ENCODE measurements around the gene NRARP. TPM values are rescaled to one million over a fixed set of nuclear protein-coding genes. Genes with fewer than 3 reads are reported as not detected.

The NRARP gene
- polyA plus RNA-seq, 1 experiment: 0.17 TPM

DNA sequence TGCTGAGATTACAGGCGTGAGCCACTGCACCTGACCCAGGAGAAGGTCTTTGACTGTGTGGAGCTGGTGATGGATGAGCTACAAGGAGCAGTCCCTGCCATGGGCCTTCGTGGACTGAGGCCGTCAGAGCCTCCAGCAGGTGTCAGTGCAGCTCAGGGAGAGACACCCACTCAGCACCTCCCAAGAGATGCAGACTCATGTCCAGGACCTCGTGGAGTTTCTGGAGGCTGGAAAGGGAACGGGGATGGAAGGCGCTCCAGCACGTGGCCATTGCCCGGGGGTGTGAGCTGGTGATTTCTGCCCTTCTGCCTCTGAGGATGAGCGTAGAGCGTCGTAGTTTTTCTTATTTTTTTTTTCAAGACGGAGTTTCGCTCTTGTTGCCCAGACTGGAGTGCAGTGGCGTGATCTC, 15.1 kb downstream of the NRARP start:
- CTCF ChIA-PET: interaction anchor here (0.8 to 2.1 kb wide), 8 partner anchors 10 to 314 kb away, joined by 3 to 11 read pairs (median 4); partner anchors contain the start of genes NRARP and TOR4A

DNA sequence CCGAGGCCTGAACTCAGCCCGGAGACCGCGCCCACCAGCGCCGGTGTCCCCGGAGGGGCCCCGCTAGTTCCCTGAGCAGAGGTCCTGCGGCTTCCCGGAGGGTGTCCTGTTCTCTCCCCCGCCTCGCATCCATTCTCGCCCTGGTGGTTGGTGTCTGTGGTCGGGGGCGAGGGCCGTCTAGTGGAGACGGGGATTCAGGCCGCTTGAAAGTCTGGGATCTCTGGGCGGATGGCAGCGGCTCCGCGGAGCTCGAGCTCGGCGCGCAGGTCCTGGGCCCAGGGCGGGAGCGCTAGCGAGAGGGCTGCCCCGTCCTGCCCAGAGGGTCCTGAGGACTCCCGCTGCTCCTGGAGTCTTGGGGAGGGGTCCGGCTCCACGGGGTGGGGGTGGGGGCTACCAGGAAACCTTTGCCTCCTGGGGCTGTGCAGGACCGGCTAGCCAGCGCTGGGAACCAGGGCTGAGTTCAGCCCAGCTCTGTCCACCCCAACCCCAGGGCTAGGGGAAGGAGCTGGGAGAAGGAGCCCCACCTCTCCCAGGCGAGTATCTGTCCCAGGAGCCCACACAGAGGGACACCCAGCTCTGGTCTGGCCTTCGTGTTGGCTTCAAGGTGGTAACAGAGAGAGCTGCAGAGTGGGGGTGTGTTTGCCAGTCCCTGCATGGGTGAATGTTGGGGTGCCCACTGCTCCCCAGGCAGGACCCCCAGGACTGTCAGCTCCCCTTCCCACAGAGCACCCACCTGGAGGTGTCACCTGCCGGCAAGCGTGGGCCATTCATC, 20.5 kb downstream of the NRARP start:
- CTCF ChIA-PET: interaction anchor here (0.6 to 1.4 kb wide), 2 partner anchors 45 to 163 kb away, joined by 4 read pairs; no protein-coding TSS in a partner anchor
- no peak overlapping the region for H3K4me3 ChIP-seq (ENCODE audit: low read depth, low read length)
- no peaks in the 10 kb centered on the region for H3K27me3 ChIP-seq (ENCODE audit: control insufficient read depth, insufficient read depth, low read length)
- DNase-seq (ENCODE audit: low read depth): no peak
- peaks cover 18% of the 10 kb centered on the region for H3K36me3 ChIP-seq (ENCODE audit: control insufficient read depth, insufficient read depth, low read length)
- POLR2A ChIA-PET: no interaction called here
- TF ChIP-seq, protein P1, sequence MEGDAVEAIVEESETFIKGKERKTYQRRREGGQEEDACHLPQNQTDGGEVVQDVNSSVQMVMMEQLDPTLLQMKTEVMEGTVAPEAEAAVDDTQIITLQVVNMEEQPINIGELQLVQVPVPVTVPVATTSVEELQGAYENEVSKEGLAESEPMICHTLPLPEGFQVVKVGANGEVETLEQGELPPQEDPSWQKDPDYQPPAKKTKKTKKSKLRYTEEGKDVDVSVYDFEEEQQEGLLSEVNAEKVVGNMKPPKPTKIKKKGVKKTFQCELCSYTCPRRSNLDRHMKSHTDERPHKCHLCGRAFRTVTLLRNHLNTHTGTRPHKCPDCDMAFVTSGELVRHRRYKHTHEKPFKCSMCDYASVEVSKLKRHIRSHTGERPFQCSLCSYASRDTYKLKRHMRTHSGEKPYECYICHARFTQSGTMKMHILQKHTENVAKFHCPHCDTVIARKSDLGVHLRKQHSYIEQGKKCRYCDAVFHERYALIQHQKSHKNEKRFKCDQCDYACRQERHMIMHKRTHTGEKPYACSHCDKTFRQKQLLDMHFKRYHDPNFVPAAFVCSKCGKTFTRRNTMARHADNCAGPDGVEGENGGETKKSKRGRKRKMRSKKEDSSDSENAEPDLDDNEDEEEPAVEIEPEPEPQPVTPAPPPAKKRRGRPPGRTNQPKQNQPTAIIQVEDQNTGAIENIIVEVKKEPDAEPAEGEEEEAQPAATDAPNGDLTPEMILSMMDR (IDR thresholded peaks at IDR 0.05; ENCODE audit: insufficient read depth, low read depth, low read length): no peak

More for the DNA sequence above, 15.1 kb downstream of the NRARP start:
- Histone ChIP-seq H3K4me3 (ENCODE audit: low read depth, low read length) (no peak overlapping the region), H3K27me3 (ENCODE audit: control insufficient read depth, insufficient read depth, low read length) (no peaks in the 10 kb centered on the region), H3K36me3 (ENCODE audit: control insufficient read depth, insufficient read depth, low read length) (0 out of 2 replicates have a peak, but pooled peaks cover 2% of the 10 kb centered on the region)
- DNase-seq (ENCODE audit: low read depth): no peak
- POLR2A ChIA-PET: no interaction called here
- TF ChIP-seq, protein P1 (IDR thresholded peaks at IDR 0.05; ENCODE audit: insufficient read depth, low read depth, low read length): peak; percentile 58

DNA sequence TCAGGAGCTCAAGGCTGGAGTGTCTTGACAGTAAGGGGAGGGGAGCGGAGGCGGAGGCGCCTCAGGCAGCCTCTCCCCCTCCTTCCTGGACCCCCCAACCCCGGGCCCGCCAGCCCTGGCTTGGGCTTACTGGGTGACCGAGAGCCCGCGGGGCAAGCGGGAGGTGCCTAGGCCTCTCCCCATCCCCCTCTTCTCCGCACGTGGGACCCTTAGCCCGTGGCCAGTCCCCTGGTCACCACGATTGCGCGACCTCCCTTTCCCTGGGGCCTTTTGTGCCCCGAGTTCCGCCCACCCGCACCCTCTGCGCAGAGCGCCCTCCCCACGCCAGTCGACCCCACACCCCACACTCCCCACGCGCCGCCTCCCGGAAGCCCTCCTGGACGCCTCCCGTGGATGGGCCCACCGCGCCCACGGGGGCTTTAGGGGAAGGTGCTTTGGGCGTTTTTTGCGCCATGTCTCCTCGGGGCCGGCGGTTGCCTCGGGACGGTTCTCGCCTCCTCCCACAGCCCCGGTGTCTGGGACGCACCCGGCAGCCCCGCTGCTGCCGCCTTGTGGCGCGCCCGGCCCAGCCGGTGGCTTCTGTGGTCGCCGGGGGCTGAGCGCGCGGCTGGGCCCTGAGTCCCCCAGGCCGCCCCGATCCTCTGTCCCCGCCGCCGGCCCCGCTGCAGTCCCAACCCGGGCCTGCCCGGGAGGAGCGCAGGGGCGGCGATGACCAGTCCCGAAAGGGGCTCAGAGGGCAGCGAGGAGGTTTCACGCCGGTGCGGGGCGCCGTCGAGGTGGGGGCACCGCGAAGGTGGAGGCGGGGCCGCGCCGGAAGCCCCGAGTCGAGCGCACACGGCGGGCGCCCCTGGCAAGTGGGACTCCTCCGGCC, 21.4 kb downstream of the NRARP start:
- no peak for DNase-seq (ENCODE audit: low read depth)
- TF ChIP-seq, protein P1 (IDR thresholded peaks at IDR 0.05; ENCODE audit: insufficient read depth, low read depth, low read length): no peak
- ChIA-PET CTCF (no interaction called here), POLR2A (no interaction called here)
- peaks cover 18% of the 10 kb centered on the region for H3K36me3 ChIP-seq (ENCODE audit: control insufficient read depth, insufficient read depth, low read length)
- no peaks in the 10 kb centered on the region for H3K27me3 ChIP-seq (ENCODE audit: control insufficient read depth, insufficient read depth, low read length)
- H3K4me3 ChIP-seq (ENCODE audit: low read depth, low read length): no peak overlapping the region

DNA sequence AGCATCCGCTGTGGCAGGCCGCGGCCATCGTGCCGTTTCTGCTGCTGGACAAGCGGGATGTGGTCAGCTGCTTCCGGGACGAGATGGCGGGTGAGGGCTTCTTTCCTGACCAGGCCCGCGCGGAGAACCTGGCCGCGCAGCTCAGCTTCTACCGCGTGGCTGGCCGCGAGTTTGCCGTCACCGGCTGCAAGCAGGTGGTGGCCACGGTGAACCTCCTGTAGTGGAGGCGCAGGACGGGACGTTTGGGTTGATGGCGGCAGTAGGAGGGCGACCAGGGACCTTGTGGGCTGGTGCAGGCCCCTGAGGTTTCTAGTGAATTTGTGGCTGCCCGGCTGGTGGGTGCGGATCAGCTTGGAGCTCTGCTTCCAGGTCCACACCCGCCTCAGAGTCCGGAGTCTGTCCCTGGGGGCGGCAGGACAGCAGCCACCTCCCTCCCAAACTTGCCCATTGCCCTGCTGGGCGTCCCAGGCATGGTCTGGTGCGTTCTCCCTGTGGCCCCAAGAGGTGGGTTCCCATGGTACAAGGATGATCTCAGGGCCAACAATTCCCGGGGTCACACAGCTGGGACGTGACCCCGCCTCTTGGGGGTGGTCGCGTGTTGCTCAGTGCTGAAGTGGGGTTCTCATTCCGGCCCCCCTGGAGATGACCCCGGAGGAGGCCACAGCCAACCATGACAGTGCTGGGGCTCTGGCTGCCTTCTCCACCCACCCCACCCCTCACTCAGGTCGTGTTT, 22.2 kb downstream of the NRARP start:
- TF ChIP-seq, protein P1 (IDR thresholded peaks at IDR 0.05; ENCODE audit: insufficient read depth, low read depth, low read length): no peak
- Histone ChIP-seq H3K27me3 (ENCODE audit: control insufficient read depth, insufficient read depth, low read length) (no peaks in the 10 kb centered on the region), H3K4me3 (ENCODE audit: low read depth, low read length) (no peak overlapping the region), H3K36me3 (ENCODE audit: control insufficient read depth, insufficient read depth, low read length) (peaks cover 18% of the 10 kb centered on the region)
- ChIA-PET POLR2A (no interaction called here), CTCF (no interaction called here)
- no peak for DNase-seq (ENCODE audit: low read depth)

All from BJ (cell line).